ENCODE measurements around the gene TSFM.

- TF ChIP-seq CTCF (IDR thresholded peaks at IDR 0.05) (no peak), EZH2phosphoT487 (IDR thresholded peaks at IDR 0.05) (no peak), EZH2 (IDR thresholded peaks at IDR 0.05) (no peak)
Observed at GRCh38 chr12:57841445-57841844, 58.9 kb downstream of the TSFM start.
